Panc1 (cell line): ENCODE results near the gene PKNOX2. TPM values are rescaled to one million over a fixed set of nuclear protein-coding genes. Genes with fewer than 3 reads are reported as not detected.

Experiments used
- ATAC-seq: fragments of 200-7000 bp; cut with Tn5 transposase; 2 replicates; pipeline ENCODE4 v1.9.1; 2020; ENCODE audit warnings: mild to moderate bottlenecking, moderate library complexity
- BruUV-seq: library from RNA; stranded (reverse); fragments of 400-500 nt; replicated peaks from 2 replicates; lab custom pipeline; 2021; lab: Mats Ljungman, UMichigan
- CTCF ChIA-PET: fragments of 300-600 bp; sonication (Branson Sonifier 250); formaldehyde crosslinking; loops from one replicate; lab custom pipeline; 2022; ENCODE audit warnings: antibody characterized with exemption; lab: Charles Lee
- POLR2A ChIA-PET: fragments of 300-600 bp; sonication (Branson Sonifier 250); formaldehyde crosslinking; loops from one replicate; lab custom pipeline; 2022; ENCODE audit warnings: antibody characterized with exemption; lab: Charles Lee
- DNase-seq: peaks from one replicate; pipeline ENCODE4 v3.0.0-alpha.2; 2010; ENCODE audit warnings: low read depth, low spot score
- H3K27ac ChIP-seq: 2 replicates; pipeline ENCODE4 v1.5.1; 2011; ENCODE audit warnings: mild to moderate bottlenecking, low read length, inconsistent platforms
- H3K27me3 ChIP-seq: fragments of 200-500 bp; sonication (Bioruptor generic); 2 replicates; pipeline ENCODE4 v1.6.0; 2014; ENCODE audit warnings: low read length, inconsistent platforms; ENCODE audit not compliant: control insufficient read depth, insufficient read depth
- H3K36me3 ChIP-seq: fragments of 200-500 bp; sonication (Bioruptor generic); 2 replicates; pipeline ENCODE4 v1.5.1; 2014; ENCODE audit warnings: inconsistent platforms, mild to moderate bottlenecking, low read length, moderate library complexity; ENCODE audit not compliant: control insufficient read depth, insufficient read depth
- H3K4me1 ChIP-seq: 2 replicates; pipeline ENCODE4 v1.5.1; 2011; ENCODE audit warnings: inconsistent platforms, mild to moderate bottlenecking, low read length, moderate library complexity; ENCODE audit not compliant: control insufficient read depth, insufficient read depth
- H3K4me3 ChIP-seq, 2 experiments: 2 replicates each; pipeline ENCODE4 v1.5.1; 2011 to 2012; ENCODE audit warnings: low read depth in 2 of 2, low read length in 2 of 2, mild to moderate bottlenecking in 2 of 2, inconsistent platforms in 1 of 2, moderate library complexity in 1 of 2
- H3K9me3 ChIP-seq: fragments of 200-500 bp; sonication (Bioruptor generic); 2 replicates; pipeline ENCODE4 v1.5.1; 2014; ENCODE audit warnings: low read depth, mild to moderate bottlenecking, inconsistent platforms, low read length, moderate library complexity; ENCODE audit not compliant: control insufficient read depth, insufficient read depth
- POLR2AphosphoS5 ChIP-seq: IDR thresholded peaks from 2 replicates; pipeline ENCODE4 v1.6.1; 2012; ENCODE audit warnings: mild to moderate bottlenecking, low read depth, low read length, moderate library complexity
- SIN3A ChIP-seq: IDR thresholded peaks from 2 replicates; pipeline ENCODE4 v1.6.1; 2012; ENCODE audit warnings: low read depth, mild to moderate bottlenecking, low read length, moderate library complexity, borderline replicate concordance; ENCODE audit not compliant: insufficient read depth
- TCF7L2 ChIP-seq: IDR thresholded peaks from 2 replicates; pipeline ENCODE4 v1.6.1; 2011; ENCODE audit warnings: mild to moderate bottlenecking, low read depth, low read length, inconsistent platforms
- in situ Hi-C: cut with HindIII; loops from 2 replicates; pipeline ENCODE4 v1.10.0; 2016; ENCODE audit warnings: low sequenced_read_pairs, low pct_unique_long_range_greater_than_20kb
- intact Hi-C: fragments of 100-400 bp; cut with micrococcal nuclease; formaldehyde crosslinking; loops from one replicate; pipeline ENCODE4 v1.10.0; 2022; ENCODE audit not compliant: unreplicated experiment
- total RNA-seq: library from RNA; stranded (reverse); gene quantifications from one replicate; pipeline ENCODE4 v1.2.1, GENCODE V29; 2021; ENCODE audit not compliant: unreplicated experiment
- TF ChIP-seq, protein P1 (sequence below): fragments of 450-650 bp; IDR thresholded peaks from 2 replicates; pipeline ENCODE4 v1.5.1; 2017; ENCODE audit warnings: mild to moderate bottlenecking
- TF ChIP-seq, protein P2 (sequence below), 2 experiments: IDR thresholded peaks; 2 replicates each; pipeline ENCODE4 v1.6.1; 2011 to 2012; ENCODE audit warnings: low read depth in 2 of 2, control low read depth in 1 of 2, low read length in 1 of 2, mild to moderate bottlenecking in 1 of 2, moderate library complexity in 1 of 2; ENCODE audit not compliant: insufficient read depth in 1 of 2

PKNOX2 gene
- total RNA-seq, 1 experiment from 2014 or later: not detected

DNA sequence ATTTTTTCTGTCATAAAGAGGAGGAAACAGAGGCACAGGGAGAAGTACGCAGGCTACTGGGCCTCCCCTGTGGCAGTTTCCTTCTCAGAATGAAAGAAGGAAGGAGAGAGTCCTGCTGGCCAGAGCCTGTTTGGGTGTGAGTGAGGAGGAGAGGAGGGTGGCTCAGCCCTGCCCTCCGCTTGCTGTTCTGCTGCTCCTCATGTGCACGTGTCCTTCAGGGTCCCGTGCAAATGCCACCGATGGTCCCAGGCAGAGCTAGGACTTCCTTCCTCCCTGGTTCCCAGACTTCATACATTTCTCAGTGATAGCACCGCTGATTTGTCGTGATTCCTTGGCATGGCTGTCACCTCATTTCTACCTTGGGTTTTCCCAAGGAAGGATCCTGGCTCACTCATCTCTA, 88.7 kb downstream of the PKNOX2 start:
- peaks cover 2% of the 10 kb centered on the region; the same call in 1 of the 2 replicates for H3K27me3 ChIP-seq
- H3K36me3 ChIP-seq: no peaks in the 10 kb centered on the region
- in situ Hi-C loops: no loop called here
- H3K9me3 ChIP-seq: no peaks in the 10 kb centered on the region
- intact Hi-C loops: no loop called here
- no peak overlapping the region for H3K4me3 ChIP-seq
- TF ChIP-seq, protein P1, sequence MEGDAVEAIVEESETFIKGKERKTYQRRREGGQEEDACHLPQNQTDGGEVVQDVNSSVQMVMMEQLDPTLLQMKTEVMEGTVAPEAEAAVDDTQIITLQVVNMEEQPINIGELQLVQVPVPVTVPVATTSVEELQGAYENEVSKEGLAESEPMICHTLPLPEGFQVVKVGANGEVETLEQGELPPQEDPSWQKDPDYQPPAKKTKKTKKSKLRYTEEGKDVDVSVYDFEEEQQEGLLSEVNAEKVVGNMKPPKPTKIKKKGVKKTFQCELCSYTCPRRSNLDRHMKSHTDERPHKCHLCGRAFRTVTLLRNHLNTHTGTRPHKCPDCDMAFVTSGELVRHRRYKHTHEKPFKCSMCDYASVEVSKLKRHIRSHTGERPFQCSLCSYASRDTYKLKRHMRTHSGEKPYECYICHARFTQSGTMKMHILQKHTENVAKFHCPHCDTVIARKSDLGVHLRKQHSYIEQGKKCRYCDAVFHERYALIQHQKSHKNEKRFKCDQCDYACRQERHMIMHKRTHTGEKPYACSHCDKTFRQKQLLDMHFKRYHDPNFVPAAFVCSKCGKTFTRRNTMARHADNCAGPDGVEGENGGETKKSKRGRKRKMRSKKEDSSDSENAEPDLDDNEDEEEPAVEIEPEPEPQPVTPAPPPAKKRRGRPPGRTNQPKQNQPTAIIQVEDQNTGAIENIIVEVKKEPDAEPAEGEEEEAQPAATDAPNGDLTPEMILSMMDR: no peak
- TF ChIP-seq POLR2AphosphoS5: no peak
- TF ChIP-seq, protein P2, sequence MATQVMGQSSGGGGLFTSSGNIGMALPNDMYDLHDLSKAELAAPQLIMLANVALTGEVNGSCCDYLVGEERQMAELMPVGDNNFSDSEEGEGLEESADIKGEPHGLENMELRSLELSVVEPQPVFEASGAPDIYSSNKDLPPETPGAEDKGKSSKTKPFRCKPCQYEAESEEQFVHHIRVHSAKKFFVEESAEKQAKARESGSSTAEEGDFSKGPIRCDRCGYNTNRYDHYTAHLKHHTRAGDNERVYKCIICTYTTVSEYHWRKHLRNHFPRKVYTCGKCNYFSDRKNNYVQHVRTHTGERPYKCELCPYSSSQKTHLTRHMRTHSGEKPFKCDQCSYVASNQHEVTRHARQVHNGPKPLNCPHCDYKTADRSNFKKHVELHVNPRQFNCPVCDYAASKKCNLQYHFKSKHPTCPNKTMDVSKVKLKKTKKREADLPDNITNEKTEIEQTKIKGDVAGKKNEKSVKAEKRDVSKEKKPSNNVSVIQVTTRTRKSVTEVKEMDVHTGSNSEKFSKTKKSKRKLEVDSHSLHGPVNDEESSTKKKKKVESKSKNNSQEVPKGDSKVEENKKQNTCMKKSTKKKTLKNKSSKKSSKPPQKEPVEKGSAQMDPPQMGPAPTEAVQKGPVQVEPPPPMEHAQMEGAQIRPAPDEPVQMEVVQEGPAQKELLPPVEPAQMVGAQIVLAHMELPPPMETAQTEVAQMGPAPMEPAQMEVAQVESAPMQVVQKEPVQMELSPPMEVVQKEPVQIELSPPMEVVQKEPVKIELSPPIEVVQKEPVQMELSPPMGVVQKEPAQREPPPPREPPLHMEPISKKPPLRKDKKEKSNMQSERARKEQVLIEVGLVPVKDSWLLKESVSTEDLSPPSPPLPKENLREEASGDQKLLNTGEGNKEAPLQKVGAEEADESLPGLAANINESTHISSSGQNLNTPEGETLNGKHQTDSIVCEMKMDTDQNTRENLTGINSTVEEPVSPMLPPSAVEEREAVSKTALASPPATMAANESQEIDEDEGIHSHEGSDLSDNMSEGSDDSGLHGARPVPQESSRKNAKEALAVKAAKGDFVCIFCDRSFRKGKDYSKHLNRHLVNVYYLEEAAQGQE (IDR thresholded peaks at IDR 0.05; ENCODE audit: insufficient read depth in 1 of 2, low read depth in 2 of 2, low read length in 1 of 2): no peak
- no peak for TF ChIP-seq TCF7L2
- TF ChIP-seq SIN3A: no peak
- DNase-seq (no peak), ATAC-seq (no peak)
- no TSS peak for BruUV-seq
- ChIA-PET CTCF (no interaction called here), POLR2A (no interaction called here)
- no peak overlapping the region for H3K27ac ChIP-seq
- no peaks in the 10 kb centered on the region for H3K4me1 ChIP-seq

DNA sequence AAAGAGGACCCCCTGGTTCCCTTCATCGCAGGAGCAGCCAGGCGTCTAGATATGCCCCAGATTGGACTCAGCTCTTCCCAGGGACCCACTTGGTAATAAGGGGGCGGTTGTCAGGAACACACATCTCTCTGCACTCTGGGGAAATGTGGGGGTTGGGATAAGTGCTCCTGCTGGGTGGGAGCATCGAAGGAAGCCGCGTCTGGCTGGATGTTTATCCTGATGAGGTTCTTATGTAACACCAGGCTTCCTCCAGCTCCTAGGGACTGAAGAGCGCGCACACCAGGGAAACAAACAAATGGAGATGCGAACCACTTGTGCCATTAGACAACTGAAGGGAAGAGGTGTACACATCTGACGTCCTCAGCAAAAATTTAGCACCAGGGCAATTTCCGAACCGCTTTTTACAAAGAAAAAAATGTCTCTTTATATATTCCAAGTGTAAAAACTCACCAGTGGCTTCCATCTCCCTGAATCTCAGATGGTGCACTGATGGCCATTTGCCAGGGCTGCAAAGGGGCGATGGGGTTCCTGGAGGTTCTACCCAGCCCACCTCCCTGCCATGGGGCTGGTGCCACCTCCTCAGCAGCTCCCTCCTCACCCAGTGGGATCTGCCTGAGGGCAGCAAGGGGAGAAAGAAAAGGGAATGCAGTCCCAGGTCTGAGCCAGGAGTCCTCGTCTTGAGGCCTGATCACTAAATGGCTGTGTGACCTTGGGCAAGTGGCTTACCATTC, 89.4 kb downstream of the PKNOX2 start:
- DNase-seq (no peak), ATAC-seq (no peak)
- Histone ChIP-seq H3K4me3 (no peak overlapping the region), H3K9me3 (no peaks in the 10 kb centered on the region), H3K4me1 (no peaks in the 10 kb centered on the region), H3K27me3 (peaks cover 4% of the 10 kb centered on the region; the same call in 1 of the 2 replicates), H3K36me3 (no peaks in the 10 kb centered on the region), H3K27ac (no peak overlapping the region)
- POLR2A ChIA-PET: no interaction called here
- CTCF ChIA-PET: no interaction called here
- no TSS peak for BruUV-seq
- TF ChIP-seq, protein P1: no peak
- TF ChIP-seq TCF7L2: no peak
- no peak for TF ChIP-seq SIN3A
- TF ChIP-seq, protein P2 (IDR thresholded peaks at IDR 0.05; ENCODE audit: insufficient read depth in 1 of 2, low read depth in 2 of 2, low read length in 1 of 2): no peak
- no peak for TF ChIP-seq POLR2AphosphoS5
- intact Hi-C loops: no loop called here
- in situ Hi-C loops: no loop called here
